ENCODE data around the gene PHOSPHO1.
"Not testable (repeated sequence)": the region's sequence is repeated elsewhere in the genome, so short reads cannot be mapped to it uniquely, and the experiment has no call there.

PHOSPHO1 gene

DNA sequence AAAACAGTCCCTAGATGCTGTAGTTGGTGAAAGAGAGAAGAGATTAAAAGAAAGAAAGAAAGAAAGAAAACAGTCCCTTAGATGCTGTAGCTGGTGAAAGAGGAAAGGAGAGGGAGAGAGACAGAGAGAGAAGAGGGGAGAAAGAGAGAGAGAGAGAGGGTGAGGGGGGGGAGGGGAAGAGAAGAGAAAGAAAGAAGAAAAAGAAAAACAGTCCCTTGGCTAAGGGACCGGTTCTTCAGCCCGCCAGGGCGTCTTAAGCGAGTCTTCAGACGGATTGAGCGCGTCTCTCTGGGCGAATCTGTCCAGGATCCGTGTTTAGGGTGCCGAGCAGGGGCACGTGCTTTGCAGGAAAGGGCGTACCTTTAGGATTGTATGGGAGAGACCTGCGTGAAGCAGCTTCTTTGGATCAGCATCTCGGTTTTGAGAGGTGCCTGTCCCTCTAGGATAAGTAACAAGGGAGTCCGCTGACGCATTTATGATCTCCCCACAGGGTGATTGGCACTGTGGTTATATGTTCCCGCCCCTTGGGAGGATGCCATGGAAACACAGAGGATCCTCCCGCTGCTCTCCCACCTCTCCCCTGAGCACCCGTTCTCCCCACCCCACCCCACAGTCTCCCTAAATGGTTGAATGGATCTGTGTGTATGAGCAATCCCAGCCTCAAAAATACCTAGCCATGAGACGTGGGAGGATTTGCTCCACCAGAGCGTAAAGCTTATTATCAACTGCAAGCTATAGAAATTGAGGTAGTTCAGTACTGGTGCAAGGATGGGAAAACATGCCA is 36.9 kb downstream of the PHOSPHO1 start:
- no peak for DNase-seq (ENCODE audit: low read depth, low spot score)
- TF ChIP-seq, protein P1, sequence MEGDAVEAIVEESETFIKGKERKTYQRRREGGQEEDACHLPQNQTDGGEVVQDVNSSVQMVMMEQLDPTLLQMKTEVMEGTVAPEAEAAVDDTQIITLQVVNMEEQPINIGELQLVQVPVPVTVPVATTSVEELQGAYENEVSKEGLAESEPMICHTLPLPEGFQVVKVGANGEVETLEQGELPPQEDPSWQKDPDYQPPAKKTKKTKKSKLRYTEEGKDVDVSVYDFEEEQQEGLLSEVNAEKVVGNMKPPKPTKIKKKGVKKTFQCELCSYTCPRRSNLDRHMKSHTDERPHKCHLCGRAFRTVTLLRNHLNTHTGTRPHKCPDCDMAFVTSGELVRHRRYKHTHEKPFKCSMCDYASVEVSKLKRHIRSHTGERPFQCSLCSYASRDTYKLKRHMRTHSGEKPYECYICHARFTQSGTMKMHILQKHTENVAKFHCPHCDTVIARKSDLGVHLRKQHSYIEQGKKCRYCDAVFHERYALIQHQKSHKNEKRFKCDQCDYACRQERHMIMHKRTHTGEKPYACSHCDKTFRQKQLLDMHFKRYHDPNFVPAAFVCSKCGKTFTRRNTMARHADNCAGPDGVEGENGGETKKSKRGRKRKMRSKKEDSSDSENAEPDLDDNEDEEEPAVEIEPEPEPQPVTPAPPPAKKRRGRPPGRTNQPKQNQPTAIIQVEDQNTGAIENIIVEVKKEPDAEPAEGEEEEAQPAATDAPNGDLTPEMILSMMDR (IDR thresholded peaks at IDR 0.05; ENCODE audit: insufficient read depth, low read length, missing control alignments), result no peak
- CTCF ChIA-PET, result interaction anchor here (1.1 to 17.4 kb wide), 2 partner anchors 14 to 34 kb away, joined by 3 to 165 read pairs; partner anchors contain the start of gene PHOSPHO1
- POLR2A ChIA-PET, result interaction anchor here (0.6 kb wide), 1 partner anchor 134 kb away, joined by 3 read pairs; no protein-coding TSS in a partner anchor
- peak overlapping the region; percentile 83 for H3K4me3 ChIP-seq (ENCODE audit: low read depth, low read length)

GRCh38 chr17:49191917-49192741 is 38.5 kb downstream of the PHOSPHO1 start:
- POLR2A ChIA-PET, result interaction anchor here (0.7 kb wide), 1 partner anchor 45 kb away, joined by 4 read pairs; no protein-coding TSS in a partner anchor
- CTCF ChIA-PET, result interaction anchor here (0.9 to 17.4 kb wide), 8 partner anchors 10 to 106 kb away, joined by 3 to 165 read pairs (median 3); partner anchors contain the start of gene PHOSPHO1
- peak overlapping the region; percentile 83 for H3K4me3 ChIP-seq (ENCODE audit: low read depth, low read length)
- TF ChIP-seq, protein P1 (IDR thresholded peaks at IDR 0.05; ENCODE audit: insufficient read depth, low read length, missing control alignments), result peak; percentile 40
- DNase-seq (ENCODE audit: low read depth, low spot score), result peak; percentile 41

- TF ChIP-seq, protein P1 (IDR thresholded peaks at IDR 0.05; ENCODE audit: insufficient read depth, low read length, missing control alignments), result no peak
- peak overlapping the region; percentile 83 for H3K4me3 ChIP-seq (ENCODE audit: low read depth, low read length)
- POLR2A ChIA-PET, result interaction anchor here (0.7 kb wide), 1 partner anchor 44 kb away, joined by 4 read pairs; no protein-coding TSS in a partner anchor
- DNase-seq (ENCODE audit: low read depth, low spot score), result no peak
- CTCF ChIA-PET, result interaction anchor here (0.9 to 17.4 kb wide), 8 partner anchors 10 to 106 kb away, joined by 3 to 165 read pairs (median 3); partner anchors contain the start of gene PHOSPHO1
Measured at GRCh38 chr17:49191409-49191916, 39.1 kb downstream of the PHOSPHO1 start.

DNA sequence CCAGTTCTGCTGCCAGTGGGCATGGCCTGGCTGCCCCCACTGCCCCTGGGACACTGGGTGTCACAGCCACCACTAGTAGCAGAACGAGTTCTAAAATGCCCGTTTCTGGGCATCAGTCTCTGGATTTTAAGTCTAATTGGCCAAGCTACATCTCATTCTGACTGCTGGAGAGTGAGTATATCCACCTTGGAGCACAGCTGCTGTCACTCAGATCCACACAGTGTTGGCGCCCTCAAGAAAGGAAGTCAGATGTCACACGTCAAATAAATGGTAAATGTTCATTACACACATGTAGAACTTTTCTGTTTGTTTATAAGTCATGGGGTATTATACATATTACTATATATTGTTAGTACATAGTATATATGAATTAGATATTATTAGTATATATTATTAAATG is 39.7 kb downstream of the PHOSPHO1 start:
- H3K4me3 ChIP-seq (ENCODE audit: low read depth, low read length), result no peak overlapping the region
- POLR2A ChIA-PET, result no interaction called here
- TF ChIP-seq, protein P1 (IDR thresholded peaks at IDR 0.05; ENCODE audit: insufficient read depth, low read length, missing control alignments), result no peak
- CTCF ChIA-PET, result interaction anchor here (1.0 to 17.4 kb wide), 6 partner anchors 10 to 107 kb away, joined by 3 to 165 read pairs (median 6); partner anchors contain the start of gene PHOSPHO1
- no peak for DNase-seq (ENCODE audit: low read depth, low spot score)

DNA sequence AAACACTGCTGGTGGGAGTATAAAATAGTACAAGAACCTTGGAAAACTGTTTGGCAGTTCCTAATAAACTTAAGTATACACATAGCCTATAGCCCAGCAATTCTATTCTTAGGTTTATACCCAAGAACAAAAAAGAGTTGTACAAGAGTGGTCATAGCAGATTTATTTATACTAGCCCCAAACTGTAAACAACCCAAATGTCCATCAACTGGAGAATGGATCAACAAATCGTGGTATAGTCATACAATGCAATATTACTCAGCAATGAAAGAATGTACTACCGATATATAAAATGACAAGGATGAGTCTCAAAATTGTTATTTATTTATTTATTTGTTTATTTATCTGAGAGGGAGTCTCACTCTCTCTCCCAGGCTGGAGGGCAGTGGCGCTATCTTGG is 43.3 kb downstream of the PHOSPHO1 start:
- TF ChIP-seq, protein P1 (IDR thresholded peaks at IDR 0.05; ENCODE audit: insufficient read depth, low read length, missing control alignments), result no peak
- POLR2A ChIA-PET, result no interaction called here
- DNase-seq (ENCODE audit: low read depth, low spot score), result no peak
- H3K4me3 ChIP-seq (ENCODE audit: low read depth, low read length), result no peak overlapping the region
- CTCF ChIA-PET, result no interaction called here

DNA sequence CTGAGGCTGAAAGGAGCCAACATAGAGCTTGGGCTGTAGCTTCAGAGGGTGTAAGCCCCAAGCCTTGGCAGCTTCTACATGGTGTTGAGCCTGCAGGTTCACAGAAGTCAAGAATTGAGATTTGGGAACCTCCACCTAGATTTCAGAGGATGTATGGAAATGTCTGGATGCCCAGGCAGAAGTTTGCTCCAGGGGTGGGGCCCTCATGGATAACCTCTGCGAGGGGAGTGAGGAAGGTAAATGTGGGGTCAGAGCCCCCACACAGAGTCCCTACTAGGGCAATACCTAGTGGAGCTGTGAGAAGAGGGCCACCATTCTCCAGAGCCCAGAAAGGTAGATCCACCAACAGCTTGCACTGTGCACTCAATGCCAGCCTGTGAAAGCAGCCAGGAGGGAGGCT is 45.2 kb downstream of the PHOSPHO1 start:
- POLR2A ChIA-PET; DNase-seq (ENCODE audit: low read depth, low spot score); H3K4me3 ChIP-seq (ENCODE audit: low read depth, low read length); CTCF ChIA-PET: not testable (repeated sequence)

- DNase-seq (ENCODE audit: low read depth, low spot score); H3K4me3 ChIP-seq (ENCODE audit: low read depth, low read length); POLR2A ChIA-PET: not testable (repeated sequence)
- CTCF ChIA-PET, result interaction anchor here (5.5 kb wide), 1 partner anchor 106 kb away, joined by 49 read pairs; no protein-coding TSS in a partner anchor
Measured at GRCh38 chr17:49184522-49184921, 46.1 kb downstream of the PHOSPHO1 start.
